ENCODE data around the gene MAP6D1. TPM values are rescaled to one million over a fixed set of nuclear protein-coding genes. Genes with fewer than 3 reads are reported as not detected.
"Not testable (repeated sequence)": the region's sequence is repeated elsewhere in the genome, so short reads cannot be mapped to it uniquely, and the experiment has no call there.

Gene MAP6D1
- total RNA-seq, 3 donors from 2014 or later, result 1.4 to 3.9 (median 3.2) TPM

- no peak for ATAC-seq
- DNase-seq, result no peak
- Mint-ChIP-seq H3K27me3 (ENCODE audit: low read depth) (no peaks in the 10 kb centered on the region), H3K36me3 (ENCODE audit: insufficient read depth) (peaks cover 36% of the 10 kb centered on the region), H3K9me3 (no peaks in the 10 kb centered on the region), H3K4me1 (ENCODE audit: low read depth) (no peaks in the 10 kb centered on the region), H3K4me3 (no peak overlapping the region)
Measured at GRCh38 chr3:183797996-183798395, 27.4 kb downstream of the MAP6D1 start.

- Mint-ChIP-seq H3K36me3 (ENCODE audit: insufficient read depth) (peaks cover 35% of the 10 kb centered on the region), H3K27me3 (ENCODE audit: low read depth) (no peaks in the 10 kb centered on the region), H3K4me3 (no peak overlapping the region), H3K4me1 (ENCODE audit: low read depth) (no peaks in the 10 kb centered on the region), H3K9me3 (no peaks in the 10 kb centered on the region)
- DNase-seq (no peak), ATAC-seq (no peak)
Measured at GRCh38 chr3:183796372-183796771, 29.0 kb downstream of the MAP6D1 start.

- Mint-ChIP-seq H3K9me3 (no peaks in the 10 kb centered on the region), H3K36me3 (ENCODE audit: insufficient read depth) (peaks cover 42% of the 10 kb centered on the region), H3K4me3 (no peak overlapping the region), H3K4me1 (ENCODE audit: low read depth) (no peaks in the 10 kb centered on the region), H3K27me3 (ENCODE audit: low read depth) (no peaks in the 10 kb centered on the region)
- no peak for DNase-seq
- no peak for ATAC-seq
Measured at GRCh38 chr3:183794452-183794851, 30.9 kb downstream of the MAP6D1 start.

- H3K27me3 Mint-ChIP-seq (ENCODE audit: low read depth), result no peaks in the 10 kb centered on the region
- no peak for DNase-seq
- no peaks in the 10 kb centered on the region for H3K4me1 Mint-ChIP-seq (ENCODE audit: low read depth)
- H3K9me3 Mint-ChIP-seq, result no peaks in the 10 kb centered on the region
- H3K4me3 Mint-ChIP-seq, result no peak overlapping the region
- ATAC-seq, result no peak
- H3K36me3 Mint-ChIP-seq (ENCODE audit: insufficient read depth), result peaks cover 41% of the 10 kb centered on the region
Measured at GRCh38 chr3:183792976-183793375, 32.4 kb downstream of the MAP6D1 start.

- ATAC-seq (no peak), DNase-seq (no peak)
- Mint-ChIP-seq H3K27me3 (ENCODE audit: low read depth) (no peaks in the 10 kb centered on the region), H3K4me1 (ENCODE audit: low read depth) (no peaks in the 10 kb centered on the region), H3K4me3 (no peak overlapping the region), H3K9me3 (no peaks in the 10 kb centered on the region), H3K36me3 (ENCODE audit: insufficient read depth) (peaks cover 50% of the 10 kb centered on the region)
Measured at GRCh38 chr3:183790700-183791099, 34.7 kb downstream of the MAP6D1 start.

GRCh38 chr3:183789826-183790225 lies 35.6 kb downstream of the MAP6D1 start:
- Mint-ChIP-seq H3K4me1 (ENCODE audit: low read depth) (no peaks in the 10 kb centered on the region), H3K36me3 (ENCODE audit: insufficient read depth) (peaks cover 51% of the 10 kb centered on the region), H3K4me3 (no peak overlapping the region), H3K27me3 (ENCODE audit: low read depth) (no peaks in the 10 kb centered on the region), H3K9me3 (no peaks in the 10 kb centered on the region)
- DNase-seq (no peak), ATAC-seq (no peak)

GRCh38 chr3:183784503-183784902 lies 40.9 kb downstream of the MAP6D1 start:
- not testable (repeated sequence) for H3K4me3 Mint-ChIP-seq; H3K9me3 Mint-ChIP-seq; ATAC-seq; DNase-seq; H3K4me1 Mint-ChIP-seq (ENCODE audit: low read depth); H3K27me3 Mint-ChIP-seq (ENCODE audit: low read depth)
- peaks cover 40% of the 10 kb centered on the region for H3K36me3 Mint-ChIP-seq (ENCODE audit: insufficient read depth)

GRCh38 chr3:183782576-183783276 lies 42.7 kb downstream of the MAP6D1 start:
- H3K4me1 Mint-ChIP-seq (ENCODE audit: low read depth), result no peaks in the 10 kb centered on the region
- no peak for ATAC-seq
- peaks cover 39% of the 10 kb centered on the region for H3K36me3 Mint-ChIP-seq (ENCODE audit: insufficient read depth)

GRCh38 chr3:183781246-183781645 lies 44.1 kb downstream of the MAP6D1 start:
- no peak for DNase-seq
- no peaks in the 10 kb centered on the region for H3K27me3 Mint-ChIP-seq (ENCODE audit: low read depth)

More at GRCh38 chr3:183782576-183783276, 42.7 kb downstream of the MAP6D1 start:
- Mint-ChIP-seq H3K27me3 (ENCODE audit: low read depth) (no peaks in the 10 kb centered on the region), H3K9me3 (no peaks in the 10 kb centered on the region), H3K4me3 (no peak overlapping the region)
- DNase-seq, result no peak

GRCh38 chr3:183779896-183780465 lies 45.4 kb downstream of the MAP6D1 start:
- H3K36me3 Mint-ChIP-seq (ENCODE audit: insufficient read depth), result peaks cover 38% of the 10 kb centered on the region
- no peaks in the 10 kb centered on the region for H3K4me1 Mint-ChIP-seq (ENCODE audit: low read depth)
- H3K4me3 Mint-ChIP-seq, result no peak overlapping the region
- H3K27me3 Mint-ChIP-seq (ENCODE audit: low read depth), result no peaks in the 10 kb centered on the region
- DNase-seq (no peak), ATAC-seq (no peak)
- no peaks in the 10 kb centered on the region for H3K9me3 Mint-ChIP-seq

More at GRCh38 chr3:183781246-183781645, 44.1 kb downstream of the MAP6D1 start:
- H3K4me3 Mint-ChIP-seq, result no peak overlapping the region
- no peaks in the 10 kb centered on the region for H3K4me1 Mint-ChIP-seq (ENCODE audit: low read depth)
- peaks cover 37% of the 10 kb centered on the region for H3K36me3 Mint-ChIP-seq (ENCODE audit: insufficient read depth)
- H3K9me3 Mint-ChIP-seq, result no peaks in the 10 kb centered on the region
- no peak for ATAC-seq

GRCh38 chr3:183777016-183777618 lies 48.3 kb downstream of the MAP6D1 start:
- no peak for DNase-seq
- Mint-ChIP-seq H3K4me1 (ENCODE audit: low read depth) (no peaks in the 10 kb centered on the region), H3K9me3 (no peaks in the 10 kb centered on the region), H3K27me3 (ENCODE audit: low read depth) (no peaks in the 10 kb centered on the region), H3K36me3 (ENCODE audit: insufficient read depth) (peaks cover 52% of the 10 kb centered on the region), H3K4me3 (no peak overlapping the region)
- no peak for ATAC-seq

- H3K4me3 Mint-ChIP-seq; DNase-seq; ATAC-seq; H3K4me1 Mint-ChIP-seq (ENCODE audit: low read depth); H3K27me3 Mint-ChIP-seq (ENCODE audit: low read depth); H3K9me3 Mint-ChIP-seq: not testable (repeated sequence)
- peaks cover 50% of the 10 kb centered on the region for H3K36me3 Mint-ChIP-seq (ENCODE audit: insufficient read depth)
Measured at GRCh38 chr3:183776451-183776850, 48.9 kb downstream of the MAP6D1 start.

GRCh38 chr3:183775781-183776180 lies 49.6 kb downstream of the MAP6D1 start:
- Mint-ChIP-seq H3K4me3 (no peak overlapping the region), H3K4me1 (ENCODE audit: low read depth) (no peaks in the 10 kb centered on the region), H3K36me3 (ENCODE audit: insufficient read depth) (peaks cover 45% of the 10 kb centered on the region), H3K9me3 (no peaks in the 10 kb centered on the region), H3K27me3 (ENCODE audit: low read depth) (no peaks in the 10 kb centered on the region)
- ATAC-seq (no peak), DNase-seq (no peak)

- no peaks in the 10 kb centered on the region for H3K9me3 Mint-ChIP-seq
- ATAC-seq, result no peak
- no peaks in the 10 kb centered on the region for H3K4me1 Mint-ChIP-seq (ENCODE audit: low read depth)
- H3K36me3 Mint-ChIP-seq (ENCODE audit: insufficient read depth), result peaks cover 37% of the 10 kb centered on the region
- no peak overlapping the region for H3K4me3 Mint-ChIP-seq
- no peaks in the 10 kb centered on the region for H3K27me3 Mint-ChIP-seq (ENCODE audit: low read depth)
- no peak for DNase-seq
Measured at GRCh38 chr3:183774631-183775030, 50.7 kb downstream of the MAP6D1 start.

- H3K27me3 Mint-ChIP-seq (ENCODE audit: low read depth), result no peaks in the 10 kb centered on the region
- no peak overlapping the region for H3K4me3 Mint-ChIP-seq
- H3K9me3 Mint-ChIP-seq, result no peaks in the 10 kb centered on the region
- no peak for DNase-seq
- ATAC-seq, result no peak
- H3K36me3 Mint-ChIP-seq (ENCODE audit: insufficient read depth), result peaks cover 19% of the 10 kb centered on the region
- H3K4me1 Mint-ChIP-seq (ENCODE audit: low read depth), result peaks cover 7% of the 10 kb centered on the region
Measured at GRCh38 chr3:183769453-183769852, 55.9 kb downstream of the MAP6D1 start.
